Testis (tissue), 3 donors: Measurements from ENCODE around the gene ANTKMT. TPM values are rescaled to one million over a fixed set of nuclear protein-coding genes. Genes with fewer than 3 reads are reported as not detected.
A peak's percentile ranks its signal among the peaks of the same experiment; 100 is the strongest.

Source experiments
- DNase-seq: peaks from one replicate; pipeline ENCODE4 v3.0.0-alpha.2; 2019
- H3K27ac ChIP-seq, 2 donors: fragments of 200-600 bp; sonication (generic); one replicate each; pipeline ENCODE4 v1.5.1; 2019
- H3K27me3 ChIP-seq: fragments of 200-600 bp; sonication (generic); one replicate; pipeline ENCODE4 v1.5.1; 2019
- H3K36me3 ChIP-seq: fragments of 200-600 bp; sonication (generic); one replicate; pipeline ENCODE4 v1.5.1; 2017; ENCODE audit warnings: low read depth; ENCODE audit errors: missing control alignments
- H3K4me1 ChIP-seq: fragments of 200-600 bp; sonication (generic); one replicate; pipeline ENCODE4 v1.5.1; 2019
- H3K4me3 ChIP-seq, 2 donors: fragments of 200-600 bp; sonication (generic); one replicate each; pipeline ENCODE4 v1.5.1; 2017 to 2019
- H3K9me3 ChIP-seq: fragments of 200-600 bp; sonication (generic); one replicate; pipeline ENCODE4 v1.5.1; 2017
- CTCF ChIP-seq, 3 experiments: fragments of 450-650 bp in 2 of 3; fragments of 200-600 bp in 1 of 3; sonication (generic) in 1 of 3; IDR thresholded peaks; one replicate each; pipeline ENCODE4 v1.5.1; 2016 to 2019; ENCODE audit warnings: antibody characterized with exemption in 3 of 3, mild to moderate bottlenecking in 2 of 3, moderate library complexity in 1 of 3
- POLR2A ChIP-seq: fragments of 450-650 bp; IDR thresholded peaks from one replicate; pipeline ENCODE4 v1.6.1; 2017; ENCODE audit warnings: antibody characterized with exemption, mild to moderate bottlenecking, moderate library complexity
- WGBS, 2 donors: methylation state at CpG; one replicate each; pipeline ENCODE4 v1.1.5; 2018; 5-methylcytosine and 5-hydroxymethylcytosine counted together
- intact Hi-C: fragments of 100-400 bp; cut with DNase I; formaldehyde crosslinking; loops from one replicate; pipeline ENCODE4 v1.15.1; 2023; ENCODE audit warnings: low total_unique reads
- polyA plus RNA-seq: library from polyadenylated mRNA; stranded (reverse); fragments of 350-450 nt; fragmentation: Illumina TruSeq; extraction: RNeasy Lipid Tissue Mini Kit (QIAGEN cat#74804); gene quantifications from one replicate; pipeline ENCODE4 v1.2.3, GENCODE V29; 2014; ENCODE audit warnings: low read depth, low replicate concordance; ENCODE audit not compliant: insufficient read depth
- total RNA-seq, 2 donors: library from RNA; depleted of rRNA; stranded (reverse); fragments of >200 nt; gene quantifications; one replicate each; pipeline ENCODE4 v1.2.3, GENCODE V29; 2016

The ANTKMT gene
- total and polyA plus RNA-seq, 3 donors from 2014 or later, result 68.5 to 108 (median 81.1) TPM

- Histone ChIP-seq H3K4me3 (no peak overlapping the region), H3K27me3 (no peaks in the 10 kb centered on the region), H3K4me1 (peaks cover 16% of the 10 kb centered on the region), H3K36me3 (no peaks in the 10 kb centered on the region), H3K27ac (no peak overlapping the region), H3K9me3 (no peaks in the 10 kb centered on the region)
- TF ChIP-seq CTCF (IDR thresholded peaks at IDR 0.05), result no peak
- no peak for TF ChIP-seq POLR2A
- intact Hi-C loops, result no loop called here
- WGBS, 2 donors, result 90 to 100% methylated on average over 2 to 22 of the region's 22 CpGs
- DNase-seq, result no peak
These were observed 9.9 kb downstream of the ANTKMT start for GRCh38 chr16:730666-731509.

- intact Hi-C loops, result no loop called here
These were observed 11.4 kb downstream of the ANTKMT start for GRCh38 chr16:732332-732731.

DNA sequence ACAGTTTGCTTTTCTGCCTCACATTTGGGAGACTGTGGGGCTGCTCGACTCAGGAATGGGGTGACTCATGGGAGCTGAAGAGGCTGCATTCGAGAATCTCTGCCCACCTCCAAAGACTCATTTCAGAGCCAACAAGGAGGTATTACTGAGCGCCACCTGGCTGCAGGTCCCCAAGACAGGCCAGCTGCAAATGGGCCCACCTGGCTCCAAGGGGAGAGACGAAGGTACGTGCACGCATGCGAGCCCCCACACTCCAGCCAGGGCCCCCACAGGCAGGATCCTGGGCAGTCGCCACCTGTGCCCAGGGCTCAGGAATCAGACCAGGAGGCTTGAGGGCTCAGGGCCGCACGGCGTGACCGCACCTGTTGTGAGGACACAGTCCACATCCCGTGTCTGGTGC lies 12.0 kb downstream of the ANTKMT start:
- TF ChIP-seq CTCF (IDR thresholded peaks at IDR 0.05) (no peak), POLR2A (no peak)
- no peak for DNase-seq
- no peaks in the 10 kb centered on the region for H3K9me3 ChIP-seq
- H3K27me3 ChIP-seq, result no peaks in the 10 kb centered on the region
- no peak overlapping the region for H3K27ac ChIP-seq
- WGBS, 2 donors, result 93 to 96% methylated on average over 5 to 13 of the region's 13 CpGs
- no peaks in the 10 kb centered on the region for H3K36me3 ChIP-seq
- H3K4me3 ChIP-seq, result no peak overlapping the region
- H3K4me1 ChIP-seq, result peaks cover 3% of the 10 kb centered on the region
- intact Hi-C loops, result no loop called here

More at GRCh38 chr16:732332-732731, 11.4 kb downstream of the ANTKMT start:
- no peak for DNase-seq
- Histone ChIP-seq H3K4me3 (no peak overlapping the region), H3K9me3 (no peaks in the 10 kb centered on the region), H3K27ac (no peak overlapping the region), H3K4me1 (peaks cover 9% of the 10 kb centered on the region), H3K27me3 (no peaks in the 10 kb centered on the region), H3K36me3 (no peaks in the 10 kb centered on the region)
- 95 to 98% methylated on average over 12 of the region's 12 CpGs for WGBS, 2 donors
- TF ChIP-seq POLR2A (no peak), CTCF (IDR thresholded peaks at IDR 0.05) (no peak)

GRCh38 chr16:733382-734207 lies 12.6 kb downstream of the ANTKMT start:
- Histone ChIP-seq H3K27ac (no peak overlapping the region), H3K9me3 (no peaks in the 10 kb centered on the region), H3K4me1 (no peaks in the 10 kb centered on the region), H3K27me3 (no peaks in the 10 kb centered on the region), H3K4me3 (no peak overlapping the region), H3K36me3 (no peaks in the 10 kb centered on the region)
- WGBS, 2 donors, result 88 to 95% methylated on average over 4 to 33 of the region's 34 CpGs
- intact Hi-C loops, result no loop called here
- TF ChIP-seq CTCF (IDR thresholded peaks at IDR 0.05), result peak in 1 of 3 experiments; percentile 14
- no peak for TF ChIP-seq POLR2A
- DNase-seq, result no peak
